ENCODE results near the gene PSMC2. TPM values are rescaled to one million over a fixed set of nuclear protein-coding genes. Genes with fewer than 3 reads are reported as not detected.

Gene PSMC2
- total and polyA plus RNA-seq, 2 experiments from 2014 or later = 107 to 131 TPM

- peaks cover 8% of the 10 kb centered on the region; the same call in 1 of the 2 replicates for H3K4me1 ChIP-seq (ENCODE audit: insufficient read depth)
- Mint-ChIP-seq H3K27ac (no peak overlapping the region), H3K4me3 (no peak overlapping the region), H3K36me3 (ENCODE audit: low read depth) (peaks cover 52% of the 10 kb centered on the region), H3K4me1 (peaks cover 4% of the 10 kb centered on the region; the same call in 1 of the 3 replicates), H3K9me3 (no peaks in the 10 kb centered on the region), H3K27me3 (ENCODE audit: insufficient read depth, low read depth, poor library complexity) (peaks cover 7% of the 10 kb centered on the region)
- no peak overlapping the region for H3K4me2 ChIP-seq
- no peak overlapping the region for H2AFZ ChIP-seq
- H4K20me1 ChIP-seq (replicated peaks; ENCODE audit: insufficient read depth) = peaks cover 14% of the 10 kb centered on the region
- DNase-seq (ENCODE audit: low spot score) = no peak
- H3K36me3 ChIP-seq (ENCODE audit: insufficient read depth) = peaks cover 48% of the 10 kb centered on the region
- no peaks in the 10 kb centered on the region for H3F3A ChIP-seq (replicated peaks; ENCODE audit: low read depth)
- H3K4me3 ChIP-seq = no peak overlapping the region
- H3K27ac ChIP-seq (ENCODE audit: low read depth) = no peak overlapping the region
- H3K27me3 ChIP-seq (ENCODE audit: insufficient read depth) = no peaks in the 10 kb centered on the region
- ATAC-seq = no peak
- no peaks in the 10 kb centered on the region for H3K9me2 ChIP-seq (ENCODE audit: insufficient read depth)
- TF ChIP-seq ZNF114 (CRISPR knock-in tag; IDR thresholded peaks at IDR 0.05) (no peak), STAT1 (IDR thresholded peaks at IDR 0.05; ENCODE audit: unreplicated experiment) (no peak), ZNF331 (CRISPR knock-in tag; IDR thresholded peaks at IDR 0.05; ENCODE audit: low read depth) (no peak), EZH2 (IDR thresholded peaks at IDR 0.05; ENCODE audit: low read depth, unreplicated experiment) (no peak), REST (IDR thresholded peaks at IDR 0.05; ENCODE audit: unreplicated experiment) (no peak), CTCF (conservative IDR thresholded peaks at IDR 0.05; ENCODE audit: low read depth in 2 of 2) (no peak), ZNF462 (CRISPR knock-in tag; IDR thresholded peaks at IDR 0.05) (no peak), ETS1 (IDR thresholded peaks at IDR 0.05) (no peak), POLR2AphosphoS5 (IDR thresholded peaks at IDR 0.05; ENCODE audit: low read depth) (no peak), CREB1 (CRISPR knock-in tag; IDR thresholded peaks at IDR 0.05; ENCODE audit: low read depth) (no peak), JUNB (IDR thresholded peaks at IDR 0.05; ENCODE audit: unreplicated experiment) (no peak), NANOG (IDR thresholded peaks at IDR 0.05; ENCODE audit: borderline replicate concordance) (no peak), EZH2phosphoT487 (IDR thresholded peaks at IDR 0.05; ENCODE audit: unreplicated experiment) (no peak)
- peaks cover 81% of the 10 kb centered on the region for H3K79me2 ChIP-seq (replicated peaks; ENCODE audit: insufficient read depth)
Measured at GRCh38 chr7:103341466-103341865, 6.0 kb upstream of the PSMC2 start.

Data from GM23338 (cell line).